Panc1 (cell line): ENCODE data around the gene DPEP1. TPM values are rescaled to one million over a fixed set of nuclear protein-coding genes. Genes with fewer than 3 reads are reported as not detected.

ENCODE experiments used
- ATAC-seq: fragments of 200-7000 bp; cut with Tn5 transposase; 2 replicates; pipeline ENCODE4 v1.9.1; 2020; ENCODE audit warnings: mild to moderate bottlenecking, moderate library complexity
- BruUV-seq: library from RNA; stranded (reverse); fragments of 400-500 nt; replicated peaks from 2 replicates; lab custom pipeline; 2021; lab: Mats Ljungman, UMichigan
- CTCF ChIA-PET: fragments of 300-600 bp; sonication (Branson Sonifier 250); formaldehyde crosslinking; loops from one replicate; lab custom pipeline; 2022; ENCODE audit warnings: antibody characterized with exemption; lab: Charles Lee
- POLR2A ChIA-PET: fragments of 300-600 bp; sonication (Branson Sonifier 250); formaldehyde crosslinking; loops from one replicate; lab custom pipeline; 2022; ENCODE audit warnings: antibody characterized with exemption; lab: Charles Lee
- DNase-seq: peaks from one replicate; pipeline ENCODE4 v3.0.0-alpha.2; 2010; ENCODE audit warnings: low read depth, low spot score
- H3K27ac ChIP-seq: 2 replicates; pipeline ENCODE4 v1.5.1; 2011; ENCODE audit warnings: mild to moderate bottlenecking, low read length, inconsistent platforms
- H3K27me3 ChIP-seq: fragments of 200-500 bp; sonication (Bioruptor generic); 2 replicates; pipeline ENCODE4 v1.6.0; 2014; ENCODE audit warnings: low read length, inconsistent platforms; ENCODE audit not compliant: control insufficient read depth, insufficient read depth
- H3K36me3 ChIP-seq: fragments of 200-500 bp; sonication (Bioruptor generic); 2 replicates; pipeline ENCODE4 v1.5.1; 2014; ENCODE audit warnings: inconsistent platforms, mild to moderate bottlenecking, low read length, moderate library complexity; ENCODE audit not compliant: control insufficient read depth, insufficient read depth
- H3K4me1 ChIP-seq: 2 replicates; pipeline ENCODE4 v1.5.1; 2011; ENCODE audit warnings: inconsistent platforms, mild to moderate bottlenecking, low read length, moderate library complexity; ENCODE audit not compliant: control insufficient read depth, insufficient read depth
- H3K4me3 ChIP-seq, 2 experiments: 2 replicates each; pipeline ENCODE4 v1.5.1; 2011 to 2012; ENCODE audit warnings: low read depth in 2 of 2, low read length in 2 of 2, mild to moderate bottlenecking in 2 of 2, inconsistent platforms in 1 of 2, moderate library complexity in 1 of 2
- H3K9me3 ChIP-seq: fragments of 200-500 bp; sonication (Bioruptor generic); 2 replicates; pipeline ENCODE4 v1.5.1; 2014; ENCODE audit warnings: low read depth, mild to moderate bottlenecking, inconsistent platforms, low read length, moderate library complexity; ENCODE audit not compliant: control insufficient read depth, insufficient read depth
- POLR2AphosphoS5 ChIP-seq: IDR thresholded peaks from 2 replicates; pipeline ENCODE4 v1.6.1; 2012; ENCODE audit warnings: mild to moderate bottlenecking, low read depth, low read length, moderate library complexity
- SIN3A ChIP-seq: IDR thresholded peaks from 2 replicates; pipeline ENCODE4 v1.6.1; 2012; ENCODE audit warnings: low read depth, mild to moderate bottlenecking, low read length, moderate library complexity, borderline replicate concordance; ENCODE audit not compliant: insufficient read depth
- TCF7L2 ChIP-seq: IDR thresholded peaks from 2 replicates; pipeline ENCODE4 v1.6.1; 2011; ENCODE audit warnings: mild to moderate bottlenecking, low read depth, low read length, inconsistent platforms
- in situ Hi-C: cut with HindIII; loops from 2 replicates; pipeline ENCODE4 v1.10.0; 2016; ENCODE audit warnings: low sequenced_read_pairs, low pct_unique_long_range_greater_than_20kb
- intact Hi-C: fragments of 100-400 bp; cut with micrococcal nuclease; formaldehyde crosslinking; loops from one replicate; pipeline ENCODE4 v1.10.0; 2022; ENCODE audit not compliant: unreplicated experiment
- total RNA-seq: library from RNA; stranded (reverse); gene quantifications from one replicate; pipeline ENCODE4 v1.2.1, GENCODE V29; 2021; ENCODE audit not compliant: unreplicated experiment
- TF ChIP-seq, protein P1 (sequence below): fragments of 450-650 bp; IDR thresholded peaks from 2 replicates; pipeline ENCODE4 v1.5.1; 2017; ENCODE audit warnings: mild to moderate bottlenecking
- TF ChIP-seq, protein P2 (sequence below), 2 experiments: IDR thresholded peaks; 2 replicates each; pipeline ENCODE4 v1.6.1; 2011 to 2012; ENCODE audit warnings: low read depth in 2 of 2, control low read depth in 1 of 2, low read length in 1 of 2, mild to moderate bottlenecking in 1 of 2, moderate library complexity in 1 of 2; ENCODE audit not compliant: insufficient read depth in 1 of 2

Gene DPEP1
- total RNA-seq, 1 experiment from 2014 or later = 0.18 TPM

DNA sequence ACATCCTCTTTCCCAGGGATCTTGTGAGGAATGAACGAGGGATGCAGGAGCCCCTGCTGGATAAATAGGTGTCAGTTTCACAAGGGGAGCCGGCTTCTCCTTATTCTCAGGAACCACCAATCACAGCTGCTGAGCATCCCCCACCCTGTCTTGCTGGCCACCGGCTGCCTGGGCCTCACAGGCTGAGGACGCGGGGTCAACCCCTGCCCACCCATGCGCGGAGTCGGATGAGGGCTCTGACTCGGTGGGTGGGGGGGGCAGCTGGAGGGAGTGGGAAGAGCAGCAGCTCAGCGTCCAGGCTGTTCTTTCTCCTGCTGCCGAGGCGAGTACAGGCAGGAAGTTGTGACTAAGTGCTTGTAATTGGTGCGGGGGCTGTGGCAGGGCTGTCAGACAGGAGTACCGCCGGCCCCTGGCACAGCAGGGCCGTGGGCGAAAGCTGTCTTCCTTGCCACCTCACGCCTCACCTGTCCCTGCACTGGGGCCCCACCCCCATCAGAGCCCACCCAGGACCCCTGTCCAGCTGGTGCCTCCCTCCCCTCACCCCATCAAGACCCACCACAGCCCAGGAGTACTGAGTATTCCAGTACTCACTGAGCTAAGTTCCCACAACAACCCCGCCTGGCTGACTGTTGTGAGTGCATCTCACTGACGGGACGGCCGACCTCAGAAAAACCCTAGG lies 11.0 kb upstream of the DPEP1 start:
- Histone ChIP-seq H3K4me3 (peak overlapping the region in 1 of 2 experiments; percentile 5; a peak in 1 of 4 replicates), H3K36me3 (no peaks in the 10 kb centered on the region), H3K27ac (peak overlapping the region; percentile 34), H3K27me3 (no peaks in the 10 kb centered on the region), H3K9me3 (no peaks in the 10 kb centered on the region), H3K4me1 (peaks cover 6% of the 10 kb centered on the region)
- TF ChIP-seq, protein P1, sequence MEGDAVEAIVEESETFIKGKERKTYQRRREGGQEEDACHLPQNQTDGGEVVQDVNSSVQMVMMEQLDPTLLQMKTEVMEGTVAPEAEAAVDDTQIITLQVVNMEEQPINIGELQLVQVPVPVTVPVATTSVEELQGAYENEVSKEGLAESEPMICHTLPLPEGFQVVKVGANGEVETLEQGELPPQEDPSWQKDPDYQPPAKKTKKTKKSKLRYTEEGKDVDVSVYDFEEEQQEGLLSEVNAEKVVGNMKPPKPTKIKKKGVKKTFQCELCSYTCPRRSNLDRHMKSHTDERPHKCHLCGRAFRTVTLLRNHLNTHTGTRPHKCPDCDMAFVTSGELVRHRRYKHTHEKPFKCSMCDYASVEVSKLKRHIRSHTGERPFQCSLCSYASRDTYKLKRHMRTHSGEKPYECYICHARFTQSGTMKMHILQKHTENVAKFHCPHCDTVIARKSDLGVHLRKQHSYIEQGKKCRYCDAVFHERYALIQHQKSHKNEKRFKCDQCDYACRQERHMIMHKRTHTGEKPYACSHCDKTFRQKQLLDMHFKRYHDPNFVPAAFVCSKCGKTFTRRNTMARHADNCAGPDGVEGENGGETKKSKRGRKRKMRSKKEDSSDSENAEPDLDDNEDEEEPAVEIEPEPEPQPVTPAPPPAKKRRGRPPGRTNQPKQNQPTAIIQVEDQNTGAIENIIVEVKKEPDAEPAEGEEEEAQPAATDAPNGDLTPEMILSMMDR = no peak
- TF ChIP-seq, protein P2, sequence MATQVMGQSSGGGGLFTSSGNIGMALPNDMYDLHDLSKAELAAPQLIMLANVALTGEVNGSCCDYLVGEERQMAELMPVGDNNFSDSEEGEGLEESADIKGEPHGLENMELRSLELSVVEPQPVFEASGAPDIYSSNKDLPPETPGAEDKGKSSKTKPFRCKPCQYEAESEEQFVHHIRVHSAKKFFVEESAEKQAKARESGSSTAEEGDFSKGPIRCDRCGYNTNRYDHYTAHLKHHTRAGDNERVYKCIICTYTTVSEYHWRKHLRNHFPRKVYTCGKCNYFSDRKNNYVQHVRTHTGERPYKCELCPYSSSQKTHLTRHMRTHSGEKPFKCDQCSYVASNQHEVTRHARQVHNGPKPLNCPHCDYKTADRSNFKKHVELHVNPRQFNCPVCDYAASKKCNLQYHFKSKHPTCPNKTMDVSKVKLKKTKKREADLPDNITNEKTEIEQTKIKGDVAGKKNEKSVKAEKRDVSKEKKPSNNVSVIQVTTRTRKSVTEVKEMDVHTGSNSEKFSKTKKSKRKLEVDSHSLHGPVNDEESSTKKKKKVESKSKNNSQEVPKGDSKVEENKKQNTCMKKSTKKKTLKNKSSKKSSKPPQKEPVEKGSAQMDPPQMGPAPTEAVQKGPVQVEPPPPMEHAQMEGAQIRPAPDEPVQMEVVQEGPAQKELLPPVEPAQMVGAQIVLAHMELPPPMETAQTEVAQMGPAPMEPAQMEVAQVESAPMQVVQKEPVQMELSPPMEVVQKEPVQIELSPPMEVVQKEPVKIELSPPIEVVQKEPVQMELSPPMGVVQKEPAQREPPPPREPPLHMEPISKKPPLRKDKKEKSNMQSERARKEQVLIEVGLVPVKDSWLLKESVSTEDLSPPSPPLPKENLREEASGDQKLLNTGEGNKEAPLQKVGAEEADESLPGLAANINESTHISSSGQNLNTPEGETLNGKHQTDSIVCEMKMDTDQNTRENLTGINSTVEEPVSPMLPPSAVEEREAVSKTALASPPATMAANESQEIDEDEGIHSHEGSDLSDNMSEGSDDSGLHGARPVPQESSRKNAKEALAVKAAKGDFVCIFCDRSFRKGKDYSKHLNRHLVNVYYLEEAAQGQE (IDR thresholded peaks at IDR 0.05; ENCODE audit: insufficient read depth in 1 of 2, low read depth in 2 of 2, low read length in 1 of 2) = no peak
- TF ChIP-seq TCF7L2 = no peak
- TF ChIP-seq SIN3A = no peak
- TF ChIP-seq POLR2AphosphoS5 = no peak
- POLR2A ChIA-PET = no interaction called here
- intact Hi-C loops (loop anchor here (5.0 kb wide), 1 partner anchor 40 kb away; no protein-coding TSS in a partner anchor), in situ Hi-C loops (no loop called here)
- no peak for DNase-seq
- ATAC-seq = peak; percentile 87
- CTCF ChIA-PET = interaction anchor here (1.6 kb wide), 1 partner anchor 13 kb away, joined by 8 read pairs; no protein-coding TSS in a partner anchor
- no TSS peak for BruUV-seq

DNA sequence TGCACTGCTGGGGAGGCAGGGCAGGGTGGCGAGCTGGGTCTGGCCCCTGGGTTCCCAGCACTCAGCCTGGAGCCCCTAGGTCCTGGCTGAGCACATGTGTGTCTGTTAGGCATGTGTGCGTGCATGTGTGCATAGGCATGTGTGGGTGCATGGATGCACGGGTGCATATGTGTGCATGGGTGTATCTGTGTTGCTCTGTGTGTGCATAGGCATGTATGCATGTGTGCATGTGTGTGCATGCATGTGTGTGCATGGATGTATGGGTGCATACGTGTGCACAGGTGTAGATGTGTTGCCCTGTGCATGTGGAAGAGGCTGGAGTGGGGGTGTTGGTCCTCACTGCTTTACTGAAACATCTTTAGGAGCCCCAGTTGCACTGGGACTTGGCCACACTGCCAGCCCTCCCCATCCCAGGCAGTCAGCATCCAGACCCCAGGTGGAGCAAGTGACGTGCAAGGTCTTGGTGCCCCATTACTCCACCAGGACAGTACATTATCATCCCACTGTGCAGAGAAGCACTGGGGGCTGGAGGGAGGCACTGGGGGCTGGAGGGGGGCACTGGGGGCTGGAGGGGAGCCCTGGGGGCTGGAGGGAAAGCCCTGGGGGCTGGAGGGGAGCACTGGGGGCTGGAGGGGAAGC lies 10.4 kb upstream of the DPEP1 start:
- no peaks in the 10 kb centered on the region for H3K36me3 ChIP-seq
- BruUV-seq = no TSS peak
- DNase-seq = no peak
- POLR2A ChIA-PET = no interaction called here
- intact Hi-C loops = loop anchor here (5.0 kb wide), 1 partner anchor 39 kb away; no protein-coding TSS in a partner anchor
- TF ChIP-seq, protein P1 = no peak
- TF ChIP-seq, protein P2 (IDR thresholded peaks at IDR 0.05; ENCODE audit: insufficient read depth in 1 of 2, low read depth in 2 of 2, low read length in 1 of 2) = no peak
- TF ChIP-seq TCF7L2 (no peak), SIN3A (no peak), POLR2AphosphoS5 (no peak)
- H3K27ac ChIP-seq = no peak overlapping the region; the same call in 1 of the 2 replicates
- CTCF ChIA-PET = interaction anchor here (1.6 kb wide), 1 partner anchor 12 kb away, joined by 8 read pairs; no protein-coding TSS in a partner anchor
- peaks cover 6% of the 10 kb centered on the region for H3K4me1 ChIP-seq
- peak; percentile 6; the same call in 1 of the 2 replicates for ATAC-seq
- no peaks in the 10 kb centered on the region for H3K27me3 ChIP-seq
- H3K4me3 ChIP-seq = no peak overlapping the region
- in situ Hi-C loops = no loop called here
- no peaks in the 10 kb centered on the region for H3K9me3 ChIP-seq
